ENCODE results near the gene UCP1.

UCP1 gene

GRCh38 chr4:140602714-140603113 lies 34.0 kb upstream of the UCP1 start:
- H3K27me3 ChIP-seq (ENCODE audit: control insufficient read depth in 1 of 2, insufficient read depth in 2 of 2, low read length in 2 of 2), result peaks cover 0 to 3% of the 10 kb centered on the region in 2 donors
- no peak overlapping the region for H3K27ac ChIP-seq (ENCODE audit: low read depth, low read length)
- H3K9me3 ChIP-seq (ENCODE audit: control insufficient read depth in 1 of 2, low read length in 2 of 2), result no peaks in the 10 kb centered on the region
- no peaks in the 10 kb centered on the region for H3K4me1 ChIP-seq (ENCODE audit: control insufficient read depth in 1 of 2, insufficient read depth in 2 of 2, low read length in 2 of 2)
- no peak overlapping the region for H3K9ac ChIP-seq (ENCODE audit: low read depth in 1 of 2, low read length in 2 of 2)
- H3K36me3 ChIP-seq (ENCODE audit: control insufficient read depth in 1 of 2, insufficient read depth in 2 of 2, low read length in 2 of 2), result no peaks in the 10 kb centered on the region
- no peak overlapping the region for H3K4me3 ChIP-seq (ENCODE audit: low read depth in 1 of 2, low read length in 2 of 2)

- Histone ChIP-seq H3K36me3 (ENCODE audit: control insufficient read depth in 1 of 2, insufficient read depth in 2 of 2, low read length in 2 of 2) (no peaks in the 10 kb centered on the region), H3K27me3 (ENCODE audit: control insufficient read depth in 1 of 2, insufficient read depth in 2 of 2, low read length in 2 of 2) (no peaks in the 10 kb centered on the region), H3K4me3 (ENCODE audit: low read depth in 1 of 2, low read length in 2 of 2) (no peak overlapping the region), H3K9me3 (ENCODE audit: control insufficient read depth in 1 of 2, low read length in 2 of 2) (no peaks in the 10 kb centered on the region), H3K9ac (ENCODE audit: low read depth in 1 of 2, low read length in 2 of 2) (no peak overlapping the region), H3K27ac (ENCODE audit: low read depth, low read length) (no peak overlapping the region), H3K4me1 (ENCODE audit: control insufficient read depth in 1 of 2, insufficient read depth in 2 of 2, low read length in 2 of 2) (no peaks in the 10 kb centered on the region)
Observed at GRCh38 chr4:140600408-140600807, 31.6 kb upstream of the UCP1 start.

GRCh38 chr4:140595065-140595464 lies 26.3 kb upstream of the UCP1 start:
- Histone ChIP-seq H3K9ac (ENCODE audit: low read depth in 1 of 2, low read length in 2 of 2) (no peak overlapping the region), H3K27ac (ENCODE audit: low read depth, low read length) (no peak overlapping the region), H3K4me1 (ENCODE audit: control insufficient read depth in 1 of 2, insufficient read depth in 2 of 2, low read length in 2 of 2) (no peaks in the 10 kb centered on the region), H3K9me3 (ENCODE audit: control insufficient read depth in 1 of 2, low read length in 2 of 2) (no peaks in the 10 kb centered on the region), H3K27me3 (ENCODE audit: control insufficient read depth in 1 of 2, insufficient read depth in 2 of 2, low read length in 2 of 2) (no peaks in the 10 kb centered on the region), H3K4me3 (ENCODE audit: low read depth in 1 of 2, low read length in 2 of 2) (no peak overlapping the region), H3K36me3 (ENCODE audit: control insufficient read depth in 1 of 2, insufficient read depth in 2 of 2, low read length in 2 of 2) (no peaks in the 10 kb centered on the region)

GRCh38 chr4:140584439-140584838 lies 15.7 kb upstream of the UCP1 start:
- H3K9ac ChIP-seq (ENCODE audit: low read depth in 1 of 2, low read length in 2 of 2), result no peak overlapping the region
- no peak overlapping the region for H3K27ac ChIP-seq (ENCODE audit: low read depth, low read length)
- H3K36me3 ChIP-seq (ENCODE audit: control insufficient read depth in 1 of 2, insufficient read depth in 2 of 2, low read length in 2 of 2), result no peaks in the 10 kb centered on the region
- H3K4me1 ChIP-seq (ENCODE audit: control insufficient read depth in 1 of 2, insufficient read depth in 2 of 2, low read length in 2 of 2), result no peaks in the 10 kb centered on the region
- H3K4me3 ChIP-seq (ENCODE audit: low read depth in 1 of 2, low read length in 2 of 2), result no peak overlapping the region
- peaks cover 4 to 13% of the 10 kb centered on the region in 2 donors for H3K27me3 ChIP-seq (ENCODE audit: control insufficient read depth in 1 of 2, insufficient read depth in 2 of 2, low read length in 2 of 2)
- H3K9me3 ChIP-seq (ENCODE audit: control insufficient read depth in 1 of 2, low read length in 2 of 2), result no peaks in the 10 kb centered on the region

- no peaks in the 10 kb centered on the region for H3K4me1 ChIP-seq (ENCODE audit: control insufficient read depth in 1 of 2, insufficient read depth in 2 of 2, low read length in 2 of 2)
- H3K27me3 ChIP-seq (ENCODE audit: control insufficient read depth in 1 of 2, insufficient read depth in 2 of 2, low read length in 2 of 2), result peaks cover 12 to 34% of the 10 kb centered on the region in 2 donors
- no peak overlapping the region for H3K4me3 ChIP-seq (ENCODE audit: low read depth in 1 of 2, low read length in 2 of 2)
- no peak overlapping the region for H3K27ac ChIP-seq (ENCODE audit: low read depth, low read length)
- H3K9me3 ChIP-seq (ENCODE audit: control insufficient read depth in 1 of 2, low read length in 2 of 2), result no peaks in the 10 kb centered on the region
- H3K9ac ChIP-seq (ENCODE audit: low read depth in 1 of 2, low read length in 2 of 2), result no peak overlapping the region
- H3K36me3 ChIP-seq (ENCODE audit: control insufficient read depth in 1 of 2, insufficient read depth in 2 of 2, low read length in 2 of 2), result no peaks in the 10 kb centered on the region
Observed at GRCh38 chr4:140581078-140581477, 12.3 kb upstream of the UCP1 start.

- no peaks in the 10 kb centered on the region for H3K36me3 ChIP-seq (ENCODE audit: control insufficient read depth in 1 of 2, insufficient read depth in 2 of 2, low read length in 2 of 2)
- no peaks in the 10 kb centered on the region for H3K4me1 ChIP-seq (ENCODE audit: control insufficient read depth in 1 of 2, insufficient read depth in 2 of 2, low read length in 2 of 2)
- H3K27me3 ChIP-seq (ENCODE audit: control insufficient read depth in 1 of 2, insufficient read depth in 2 of 2, low read length in 2 of 2), result peaks cover 12 to 34% of the 10 kb centered on the region in 2 donors
- no peaks in the 10 kb centered on the region for H3K9me3 ChIP-seq (ENCODE audit: control insufficient read depth in 1 of 2, low read length in 2 of 2)
- no peak overlapping the region for H3K27ac ChIP-seq (ENCODE audit: low read depth, low read length)
- no peak overlapping the region for H3K9ac ChIP-seq (ENCODE audit: low read depth in 1 of 2, low read length in 2 of 2)
- no peak overlapping the region for H3K4me3 ChIP-seq (ENCODE audit: low read depth in 1 of 2, low read length in 2 of 2)
Observed at GRCh38 chr4:140579278-140579677, 10.5 kb upstream of the UCP1 start.

GRCh38 chr4:140575489-140575888 lies 6.7 kb upstream of the UCP1 start:
- Histone ChIP-seq H3K27me3 (ENCODE audit: control insufficient read depth in 1 of 2, insufficient read depth in 2 of 2, low read length in 2 of 2) (peaks cover 19 to 46% of the 10 kb centered on the region in 2 donors), H3K27ac (ENCODE audit: low read depth, low read length) (no peak overlapping the region), H3K9ac (ENCODE audit: low read depth in 1 of 2, low read length in 2 of 2) (no peak overlapping the region), H3K4me3 (ENCODE audit: low read depth in 1 of 2, low read length in 2 of 2) (no peak overlapping the region), H3K9me3 (ENCODE audit: control insufficient read depth in 1 of 2, low read length in 2 of 2) (peaks cover 2 to 3% of the 10 kb centered on the region in 2 donors), H3K36me3 (ENCODE audit: control insufficient read depth in 1 of 2, insufficient read depth in 2 of 2, low read length in 2 of 2) (no peaks in the 10 kb centered on the region), H3K4me1 (ENCODE audit: control insufficient read depth in 1 of 2, insufficient read depth in 2 of 2, low read length in 2 of 2) (no peaks in the 10 kb centered on the region)

- Histone ChIP-seq H3K27me3 (ENCODE audit: control insufficient read depth in 1 of 2, insufficient read depth in 2 of 2, low read length in 2 of 2) (peaks cover 47 to 57% of the 10 kb centered on the region in 2 donors), H3K9me3 (ENCODE audit: control insufficient read depth in 1 of 2, low read length in 2 of 2) (peaks cover 2 to 3% of the 10 kb centered on the region in 2 donors), H3K9ac (ENCODE audit: low read depth in 1 of 2, low read length in 2 of 2) (no peak overlapping the region)
Observed at GRCh38 chr4:140571620-140572019, 2.9 kb upstream of the UCP1 start.

GRCh38 chr4:140569307-140569638 lies 512 bp upstream of the UCP1 start:
- Histone ChIP-seq H3K36me3 (ENCODE audit: control insufficient read depth in 1 of 2, insufficient read depth in 2 of 2, low read length in 2 of 2) (no peaks in the 10 kb centered on the region), H3K4me3 (ENCODE audit: low read depth in 1 of 2, low read length in 2 of 2) (peak overlapping the region; percentile 62 to 70), H3K27me3 (ENCODE audit: control insufficient read depth in 1 of 2, insufficient read depth in 2 of 2, low read length in 2 of 2) (peaks cover 55 to 72% of the 10 kb centered on the region in 2 donors), H3K27ac (ENCODE audit: low read depth, low read length) (no peak overlapping the region), H3K4me1 (ENCODE audit: control insufficient read depth in 1 of 2, insufficient read depth in 2 of 2, low read length in 2 of 2) (peaks cover 10% of the 10 kb centered on the region in 2 donors), H3K9me3 (ENCODE audit: control insufficient read depth in 1 of 2, low read length in 2 of 2) (peaks cover 2 to 3% of the 10 kb centered on the region in 2 donors), H3K9ac (ENCODE audit: low read depth in 1 of 2, low read length in 2 of 2) (no peak overlapping the region)

More at GRCh38 chr4:140571620-140572019, 2.9 kb upstream of the UCP1 start:
- Histone ChIP-seq H3K4me1 (ENCODE audit: control insufficient read depth in 1 of 2, insufficient read depth in 2 of 2, low read length in 2 of 2) (peaks cover 10% of the 10 kb centered on the region in 2 donors), H3K27ac (ENCODE audit: low read depth, low read length) (no peak overlapping the region), H3K4me3 (ENCODE audit: low read depth in 1 of 2, low read length in 2 of 2) (no peak overlapping the region), H3K36me3 (ENCODE audit: control insufficient read depth in 1 of 2, insufficient read depth in 2 of 2, low read length in 2 of 2) (no peaks in the 10 kb centered on the region)

GRCh38 chr4:140559696-140560095 lies 9.1 kb downstream of the UCP1 start:
- H3K9ac ChIP-seq (ENCODE audit: low read depth in 1 of 2, low read length in 2 of 2), result no peak overlapping the region
- H3K4me1 ChIP-seq (ENCODE audit: control insufficient read depth in 1 of 2, insufficient read depth in 2 of 2, low read length in 2 of 2), result no peaks in the 10 kb centered on the region
- no peak overlapping the region for H3K4me3 ChIP-seq (ENCODE audit: low read depth in 1 of 2, low read length in 2 of 2)
- no peaks in the 10 kb centered on the region for H3K36me3 ChIP-seq (ENCODE audit: control insufficient read depth in 1 of 2, insufficient read depth in 2 of 2, low read length in 2 of 2)
- H3K9me3 ChIP-seq (ENCODE audit: control insufficient read depth in 1 of 2, low read length in 2 of 2), result no peaks in the 10 kb centered on the region
- H3K27me3 ChIP-seq (ENCODE audit: control insufficient read depth in 1 of 2, insufficient read depth in 2 of 2, low read length in 2 of 2), result peaks cover 3 to 6% of the 10 kb centered on the region in 2 donors
- no peak overlapping the region for H3K27ac ChIP-seq (ENCODE audit: low read depth, low read length)

Measured in duodenal mucosa (tissue), 2 donors.